ENCODE data around the gene PLXNA3. TPM values are rescaled to one million over a fixed set of nuclear protein-coding genes. Genes with fewer than 3 reads are reported as not detected.

Gene PLXNA3
- polyA plus RNA-seq (2013, experiment 1 of 2): 50.5 TPM
- polyA plus RNA-seq (2013, experiment 2 of 2): 47.0 TPM

GRCh38 chrX:154458116-154458953, at the start of gene PLXNA3:
TSS of gene PLXNA3 (plus strand) at chrX:154458281. CDS start at chrX:154460184, 1,903 bp downstream.
- peak within 1 kb of the TSS in 1 of 2 experiments; percentile 89 for H3K4ac ChIP-seq (ENCODE audit: low read depth in 1 of 2, low read length in 2 of 2)
- H3K14ac ChIP-seq (ENCODE audit: low read length in 2 of 2): peak within 1 kb of the TSS in 1 of 2 experiments; percentile 99
- peak within 1 kb of the TSS; percentile 28 for H2BK15ac ChIP-seq (ENCODE audit: low read depth, poor library complexity, severe bottlenecking)
- H2BK120ac ChIP-seq (ENCODE audit: low read depth, low read length): peak within 1 kb of the TSS; percentile 92
- H3K4me3 ChIP-seq (ENCODE audit: insufficient read depth in 1 of 2, low read depth in 1 of 2, low read length in 2 of 2): peak within 1 kb of the TSS; percentile 83 to 86
- no peak within 1 kb of the TSS for H2BK12ac ChIP-seq (ENCODE audit: low read length in 2 of 2)
- H3K23ac ChIP-seq (ENCODE audit: low read length in 2 of 2): peak within 1 kb of the TSS in 1 of 2 experiments; percentile 96
- H4K8ac ChIP-seq (ENCODE audit: low read length): no peak within 1 kb of the TSS
- no peak for DNase-seq
- no peaks in the 10 kb centered on the region for H3K9me3 ChIP-seq (ENCODE audit: control insufficient read depth, low read length)
- peak within 1 kb of the TSS in 1 of 2 experiments; percentile 91 for H3K18ac ChIP-seq (ENCODE audit: low read depth in 1 of 2, low read length in 2 of 2)
- peak within 1 kb of the TSS; percentile 50 for H4K91ac ChIP-seq (ENCODE audit: low read length)
- no peak within 1 kb of the TSS for H2BK5ac ChIP-seq (ENCODE audit: low read depth, low read length, poor library complexity, severe bottlenecking)
- peak within 1 kb of the TSS; percentile 79 for H3K9ac ChIP-seq (ENCODE audit: low read length)
- H3K4me2 ChIP-seq (ENCODE audit: low read length, poor library complexity, severe bottlenecking): peak within 1 kb of the TSS; percentile 71
- under 1% methylated on average over 13 of the region's 88 CpGs for WGBS
- H3K79me1 ChIP-seq (replicated peaks; ENCODE audit: low read length, poor library complexity, severe bottlenecking): peaks cover 4% of the 10 kb centered on the region
- no peaks in the 10 kb centered on the region for H3K27me3 ChIP-seq (ENCODE audit: control insufficient read depth in 1 of 2, insufficient read depth in 1 of 2, low read length in 2 of 2)
- peaks cover 18% of the 10 kb centered on the region for H3K4me1 ChIP-seq (ENCODE audit: control insufficient read depth, insufficient read depth, low read depth, low read length)
- no peak within 1 kb of the TSS for H2AK5ac ChIP-seq (ENCODE audit: low read length, severe bottlenecking)
- H3K27ac ChIP-seq (ENCODE audit: low read length, poor library complexity, severe bottlenecking): no peak within 1 kb of the TSS
- H2AFZ ChIP-seq (ENCODE audit: low read depth, low read length): no peak within 1 kb of the TSS
- peaks cover 24 to 34% of the 10 kb centered on the region in 2 experiments for H3K36me3 ChIP-seq (ENCODE audit: control insufficient read depth in 1 of 2, insufficient read depth in 2 of 2, low read depth in 1 of 2, low read length in 2 of 2)

GRCh38 chrX:154408659-154409221, 49.3 kb upstream of the PLXNA3 start:
- Histone ChIP-seq H3K23ac (ENCODE audit: low read length in 2 of 2) (no peak overlapping the region), H2BK120ac (ENCODE audit: low read depth, low read length) (no peak overlapping the region), H3K4me1 (ENCODE audit: control insufficient read depth, insufficient read depth, low read depth, low read length) (peaks cover 17% of the 10 kb centered on the region), H2BK12ac (ENCODE audit: low read length in 2 of 2) (peak overlapping the region in 1 of 2 experiments; percentile 78), H2AFZ (ENCODE audit: low read depth, low read length) (no peak overlapping the region), H3K4me3 (ENCODE audit: insufficient read depth in 1 of 2, low read depth in 1 of 2, low read length in 2 of 2) (peak overlapping the region; percentile 40 to 50), H3K14ac (ENCODE audit: low read length in 2 of 2) (peak overlapping the region in 1 of 2 experiments; percentile 55), H3K18ac (ENCODE audit: low read depth in 1 of 2, low read length in 2 of 2) (peak overlapping the region; percentile 37 to 70), H3K27ac (ENCODE audit: low read length, poor library complexity, severe bottlenecking) (peak overlapping the region; percentile 61), H4K91ac (ENCODE audit: low read length) (no peak overlapping the region), H3K9me3 (ENCODE audit: control insufficient read depth, low read length) (no peaks in the 10 kb centered on the region), H3K9ac (ENCODE audit: low read length) (peak overlapping the region; percentile 61), H3K36me3 (ENCODE audit: control insufficient read depth in 1 of 2, insufficient read depth in 2 of 2, low read depth in 1 of 2, low read length in 2 of 2) (peaks cover 3 to 20% of the 10 kb centered on the region in 2 experiments), H2BK15ac (ENCODE audit: low read depth, poor library complexity, severe bottlenecking) (no peak overlapping the region), H3K4ac (ENCODE audit: low read depth in 1 of 2, low read length in 2 of 2) (peak overlapping the region in 1 of 2 experiments; percentile 58), H2BK5ac (ENCODE audit: low read depth, low read length, poor library complexity, severe bottlenecking) (no peak overlapping the region), H3K79me1 (replicated peaks; ENCODE audit: low read length, poor library complexity, severe bottlenecking) (peaks cover 5% of the 10 kb centered on the region), H2AK5ac (ENCODE audit: low read length, severe bottlenecking) (no peak overlapping the region), H3K4me2 (ENCODE audit: low read length, poor library complexity, severe bottlenecking) (peak overlapping the region; percentile 56), H3K27me3 (ENCODE audit: control insufficient read depth in 1 of 2, insufficient read depth in 1 of 2, low read length in 2 of 2) (peaks cover 0 to 2% of the 10 kb centered on the region in 2 experiments), H4K8ac (ENCODE audit: low read length) (no peak overlapping the region)
- no peak for DNase-seq
- WGBS: 43% methylated on average over 7 of the region's 10 CpGs

- Histone ChIP-seq H3K18ac (ENCODE audit: low read depth in 1 of 2, low read length in 2 of 2) (peak within 1 kb of the TSS; percentile 70 to 92), H4K8ac (ENCODE audit: low read length) (peak within 1 kb of the TSS; percentile 49), H3K4me3 (ENCODE audit: insufficient read depth in 1 of 2, low read depth in 1 of 2, low read length in 2 of 2) (peak within 1 kb of the TSS; percentile 50 to 53), H3K27ac (ENCODE audit: low read length, poor library complexity, severe bottlenecking) (peak within 1 kb of the TSS; percentile 84), H3K4me1 (ENCODE audit: control insufficient read depth, insufficient read depth, low read depth, low read length) (peaks cover 17% of the 10 kb centered on the region), H3K36me3 (ENCODE audit: control insufficient read depth in 1 of 2, insufficient read depth in 2 of 2, low read depth in 1 of 2, low read length in 2 of 2) (peaks cover 6 to 23% of the 10 kb centered on the region in 2 experiments), H3K79me1 (replicated peaks; ENCODE audit: low read length, poor library complexity, severe bottlenecking) (peaks cover 5% of the 10 kb centered on the region), H3K9me3 (ENCODE audit: control insufficient read depth, low read length) (no peaks in the 10 kb centered on the region), H3K9ac (ENCODE audit: low read length) (peak within 1 kb of the TSS; percentile 61), H3K23ac (ENCODE audit: low read length in 2 of 2) (no peak within 1 kb of the TSS), H3K14ac (ENCODE audit: low read length in 2 of 2) (peak within 1 kb of the TSS in 1 of 2 experiments; percentile 93), H2BK15ac (ENCODE audit: low read depth, poor library complexity, severe bottlenecking) (peak within 1 kb of the TSS; percentile 67), H3K27me3 (ENCODE audit: control insufficient read depth in 1 of 2, insufficient read depth in 1 of 2, low read length in 2 of 2) (peaks cover 0 to 5% of the 10 kb centered on the region in 2 experiments), H2BK5ac (ENCODE audit: low read depth, low read length, poor library complexity, severe bottlenecking) (peak within 1 kb of the TSS; percentile 62), H3K4ac (ENCODE audit: low read depth in 1 of 2, low read length in 2 of 2) (peak within 1 kb of the TSS; percentile 81 to 82), H2BK12ac (ENCODE audit: low read length in 2 of 2) (peak within 1 kb of the TSS; percentile 39 to 83), H4K91ac (ENCODE audit: low read length) (peak within 1 kb of the TSS; percentile 95), H2AFZ (ENCODE audit: low read depth, low read length) (no peak within 1 kb of the TSS), H2BK120ac (ENCODE audit: low read depth, low read length) (no peak within 1 kb of the TSS), H2AK5ac (ENCODE audit: low read length, severe bottlenecking) (peak within 1 kb of the TSS; percentile 78), H3K4me2 (ENCODE audit: low read length, poor library complexity, severe bottlenecking) (peak within 1 kb of the TSS; percentile 74)
- peak; percentile 91 for DNase-seq
- 15% methylated on average over 17 of the region's 26 CpGs for WGBS
Observed at GRCh38 chrX:154409222-154409871, 48.7 kb upstream of the PLXNA3 start, which contains the start of gene DNASE1L1. TSS of gene DNASE1L1 (minus strand) at chrX:154409254. CDS start at chrX:154405568, 3,686 bp downstream.

Data from mesenchymal stem cell (in vitro differentiated cells and primary cell).